Smooth muscle cell (in vitro differentiated cells): ENCODE results near the gene ZMPSTE24. TPM values are rescaled to one million over a fixed set of nuclear protein-coding genes. Genes with fewer than 3 reads are reported as not detected.

ENCODE experiments used
- DNase-seq: peaks from one replicate; lab custom pipeline; 2025; ENCODE audit not compliant: unreplicated experiment; lab: John Stamatoyannopoulos, UW
- H2AFZ ChIP-seq: fragments of 200-600 bp; sonication (generic); 2 replicates; pipeline ENCODE4 v1.6.0; 2016; ENCODE audit warnings: antibody characterized with exemption, low read depth, mild to moderate bottlenecking
- H3F3A ChIP-seq: fragments of 200-600 bp; sonication (generic); 2 replicates; pipeline ENCODE4 v1.6.0; 2017; ENCODE audit warnings: antibody characterized with exemption, low read depth
- H3K27ac ChIP-seq: fragments of 200-600 bp; sonication (generic); 2 replicates; pipeline ENCODE4 v1.5.1; 2016; ENCODE audit warnings: low read depth, mild to moderate bottlenecking
- H3K27me3 ChIP-seq: fragments of 200-600 bp; sonication (generic); 2 replicates; pipeline ENCODE4 v1.6.1; 2016; ENCODE audit warnings: low read depth, mild to moderate bottlenecking
- H3K36me3 ChIP-seq: fragments of 200-600 bp; sonication (generic); 2 replicates; pipeline ENCODE4 v1.5.1; 2016; ENCODE audit warnings: low read depth
- H3K4me1 ChIP-seq: fragments of 200-600 bp; sonication (generic); 2 replicates; pipeline ENCODE4 v1.5.1; 2016; ENCODE audit warnings: low read depth
- H3K4me2 ChIP-seq: fragments of 200-600 bp; sonication (generic); 2 replicates; pipeline ENCODE4 v1.6.0; 2016; ENCODE audit warnings: mild to moderate bottlenecking
- H3K4me3 ChIP-seq: fragments of 200-600 bp; sonication (generic); 2 replicates; pipeline ENCODE4 v1.5.1; 2016; ENCODE audit warnings: mild to moderate bottlenecking
- H3K79me2 ChIP-seq: fragments of 200-600 bp; sonication (generic); 2 replicates; pipeline ENCODE4 v1.6.0; 2016; ENCODE audit warnings: low read depth, mild to moderate bottlenecking
- H3K9ac ChIP-seq: fragments of 200-600 bp; sonication (generic); 2 replicates; pipeline ENCODE4 v1.6.0; 2016; ENCODE audit warnings: low read depth
- H3K9me3 ChIP-seq: fragments of 200-600 bp; sonication (generic); replicated peaks from 2 replicates; pipeline ENCODE4 v1.5.1; 2016; ENCODE audit warnings: low read depth
- H4K20me1 ChIP-seq: fragments of 200-600 bp; sonication (generic); 2 replicates; pipeline ENCODE4 v1.6.0; 2016; ENCODE audit warnings: low read depth
- WGBS: methylation state at CpG from one replicate; pipeline ENCODE4 v1.1.7; 2016; ENCODE audit warnings: low lambda C conversion rate; 5-methylcytosine and 5-hydroxymethylcytosine counted together
- polyA plus RNA-seq: library from polyadenylated mRNA; unstranded; fragments of >200 nt; fragmentation: Nextera tagmentation; extraction: Ambion mirVana; gene quantifications from 2 replicates; pipeline ENCODE4 v1.2.1, GENCODE V29; 2016
- total RNA-seq: library from RNA; depleted of rRNA; stranded (reverse); fragments of >200 nt; gene quantifications from 2 replicates; pipeline ENCODE4 v1.2.3, GENCODE V29; 2014
- TF ChIP-seq, protein P1 (sequence below): fragments of 200-600 bp; sonication (generic); IDR thresholded peaks from 2 replicates; pipeline ENCODE4 v1.5.1; 2017; ENCODE audit warnings: borderline replicate concordance, mild to moderate bottlenecking, antibody characterized with exemption; ENCODE audit not compliant: insufficient read depth, poor library complexity, severe bottlenecking

ZMPSTE24 gene
- total and polyA plus RNA-seq, 2 experiments from 2014 or later: 28.8 to 48.9 TPM

DNA sequence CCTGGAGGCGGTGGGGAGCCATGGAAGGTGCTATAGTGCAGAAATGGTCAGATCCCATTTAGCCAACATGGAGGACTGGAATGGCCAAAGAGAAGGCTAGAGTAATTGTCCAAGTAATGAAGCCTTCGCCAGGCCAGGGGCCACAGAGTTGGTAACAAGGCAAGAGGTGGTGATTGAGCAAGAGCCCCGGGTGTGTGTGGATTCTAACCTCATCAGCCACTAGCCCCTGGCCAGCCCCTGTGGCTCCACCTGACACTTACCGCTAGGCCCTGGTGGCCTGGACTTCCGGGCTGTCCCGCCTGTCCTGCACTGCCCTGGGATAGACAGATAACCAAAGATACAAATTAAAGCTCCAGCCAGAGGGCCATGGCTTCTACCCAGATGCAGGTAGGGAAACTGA is 49.1 kb downstream of the ZMPSTE24 start:
- no peak for DNase-seq
- no peaks in the 10 kb centered on the region for H3K27me3 ChIP-seq
- H2AFZ ChIP-seq: no peak overlapping the region
- no peak overlapping the region for H3K4me2 ChIP-seq
- H3K9me3 ChIP-seq: no peaks in the 10 kb centered on the region
- no peak overlapping the region for H3K4me3 ChIP-seq
- H3K79me2 ChIP-seq: no peaks in the 10 kb centered on the region
- no peaks in the 10 kb centered on the region for H3K36me3 ChIP-seq
- WGBS: 95% methylated on average over 6 of the region's 6 CpGs
- no peaks in the 10 kb centered on the region for H3F3A ChIP-seq
- H4K20me1 ChIP-seq: no peaks in the 10 kb centered on the region
- TF ChIP-seq, protein P1, sequence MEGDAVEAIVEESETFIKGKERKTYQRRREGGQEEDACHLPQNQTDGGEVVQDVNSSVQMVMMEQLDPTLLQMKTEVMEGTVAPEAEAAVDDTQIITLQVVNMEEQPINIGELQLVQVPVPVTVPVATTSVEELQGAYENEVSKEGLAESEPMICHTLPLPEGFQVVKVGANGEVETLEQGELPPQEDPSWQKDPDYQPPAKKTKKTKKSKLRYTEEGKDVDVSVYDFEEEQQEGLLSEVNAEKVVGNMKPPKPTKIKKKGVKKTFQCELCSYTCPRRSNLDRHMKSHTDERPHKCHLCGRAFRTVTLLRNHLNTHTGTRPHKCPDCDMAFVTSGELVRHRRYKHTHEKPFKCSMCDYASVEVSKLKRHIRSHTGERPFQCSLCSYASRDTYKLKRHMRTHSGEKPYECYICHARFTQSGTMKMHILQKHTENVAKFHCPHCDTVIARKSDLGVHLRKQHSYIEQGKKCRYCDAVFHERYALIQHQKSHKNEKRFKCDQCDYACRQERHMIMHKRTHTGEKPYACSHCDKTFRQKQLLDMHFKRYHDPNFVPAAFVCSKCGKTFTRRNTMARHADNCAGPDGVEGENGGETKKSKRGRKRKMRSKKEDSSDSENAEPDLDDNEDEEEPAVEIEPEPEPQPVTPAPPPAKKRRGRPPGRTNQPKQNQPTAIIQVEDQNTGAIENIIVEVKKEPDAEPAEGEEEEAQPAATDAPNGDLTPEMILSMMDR: no peak
- H3K9ac ChIP-seq: no peak overlapping the region
- peaks cover 7% of the 10 kb centered on the region for H3K4me1 ChIP-seq
- no peak overlapping the region for H3K27ac ChIP-seq

DNA sequence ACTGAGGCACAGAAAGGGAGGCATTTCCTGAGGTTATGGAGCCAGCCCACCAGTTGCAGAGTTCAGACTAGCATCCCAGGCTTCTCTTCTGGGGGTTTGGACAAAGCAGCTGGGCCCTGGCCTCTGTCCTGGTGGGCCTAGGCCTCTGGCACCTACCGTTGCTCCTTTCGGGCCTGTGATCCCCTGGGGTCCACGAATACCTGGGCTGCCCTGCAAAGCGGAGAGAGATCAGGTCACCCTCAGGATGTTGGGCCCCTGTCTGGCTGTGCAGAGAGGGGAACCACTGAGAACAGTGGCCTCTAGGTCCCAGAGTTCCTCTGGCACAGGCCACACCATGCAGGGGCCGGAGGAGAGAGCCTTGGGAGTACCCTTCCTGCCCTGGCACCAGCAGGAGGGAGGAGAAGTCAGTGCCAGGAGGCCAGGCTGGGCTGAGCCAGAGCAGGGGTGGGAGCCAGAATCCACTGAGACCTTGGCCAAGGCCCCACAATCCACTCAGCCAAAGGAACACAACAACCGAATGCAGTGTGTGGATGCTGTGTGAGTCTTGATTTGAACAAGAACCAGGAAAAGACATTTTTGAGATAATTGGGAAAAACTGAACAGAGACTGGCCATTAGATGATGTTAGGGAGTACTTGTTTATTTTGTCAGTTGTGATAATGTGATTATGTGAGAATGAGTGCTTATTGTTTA is 50.1 kb downstream of the ZMPSTE24 start:
- TF ChIP-seq, protein P1: no peak
- H3K79me2 ChIP-seq: no peaks in the 10 kb centered on the region
- no peaks in the 10 kb centered on the region for H3K9me3 ChIP-seq
- H4K20me1 ChIP-seq: no peaks in the 10 kb centered on the region
- no peaks in the 10 kb centered on the region for H3K36me3 ChIP-seq
- H3K27me3 ChIP-seq: no peaks in the 10 kb centered on the region
- H2AFZ ChIP-seq: no peak overlapping the region
- WGBS: 93% methylated on average over 6 of the region's 6 CpGs
- H3K4me1 ChIP-seq: peaks cover 7% of the 10 kb centered on the region
- no peak overlapping the region for H3K4me2 ChIP-seq
- no peak overlapping the region for H3K27ac ChIP-seq
- no peaks in the 10 kb centered on the region for H3F3A ChIP-seq
- H3K4me3 ChIP-seq: no peak overlapping the region
- H3K9ac ChIP-seq: no peak overlapping the region
- no peak for DNase-seq

DNA sequence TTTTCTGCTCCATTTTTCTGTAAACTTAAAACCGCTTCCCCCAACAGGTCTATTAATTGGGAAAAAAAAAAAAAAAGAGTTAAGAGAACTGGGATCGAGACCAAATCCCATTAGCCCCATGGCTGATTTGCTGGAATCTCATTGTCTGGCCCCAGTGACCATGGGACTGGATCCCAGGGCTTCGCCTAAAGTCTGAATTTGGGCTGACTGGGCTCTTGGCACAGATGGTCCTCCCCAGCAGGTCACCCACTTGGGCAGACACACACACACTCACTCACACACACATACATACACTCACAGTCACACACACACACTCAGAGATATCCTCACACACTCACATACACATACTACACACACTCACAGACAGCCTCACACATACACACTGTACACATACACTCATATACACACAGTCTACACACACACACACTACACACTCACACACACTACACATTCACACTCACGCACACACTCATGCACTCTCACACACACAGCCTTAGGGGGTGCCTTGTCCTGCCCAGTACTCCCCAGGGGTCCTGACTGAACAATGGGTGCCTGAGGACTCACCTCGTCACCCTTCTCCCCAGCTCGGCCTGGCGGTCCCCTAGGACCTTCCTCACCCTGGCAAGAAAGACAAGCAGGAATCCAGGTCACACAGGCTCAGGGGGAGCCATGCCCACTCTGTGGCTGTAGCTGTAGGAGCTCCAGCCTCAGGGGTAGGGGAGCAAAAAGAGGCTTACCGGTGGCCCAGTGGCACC is 51.5 kb downstream of the ZMPSTE24 start:
- WGBS: 98% methylated on average over 8 of the region's 8 CpGs
- Histone ChIP-seq H3K27ac (no peak overlapping the region), H3K27me3 (no peaks in the 10 kb centered on the region), H2AFZ (no peak overlapping the region), H3K4me2 (no peak overlapping the region), H3K4me3 (no peak overlapping the region), H4K20me1 (no peaks in the 10 kb centered on the region), H3K9me3 (no peaks in the 10 kb centered on the region), H3K9ac (no peak overlapping the region), H3F3A (no peaks in the 10 kb centered on the region), H3K36me3 (no peaks in the 10 kb centered on the region), H3K79me2 (no peaks in the 10 kb centered on the region), H3K4me1 (peaks cover 19% of the 10 kb centered on the region)
- DNase-seq: no peak
- TF ChIP-seq, protein P1: no peak
